ENCODE measurements around the gene ARL13B. TPM values are rescaled to one million over a fixed set of nuclear protein-coding genes. Genes with fewer than 3 reads are reported as not detected.

ARL13B gene
- total and polyA plus RNA-seq, 2 of the 13 experiments (the other 11 are each of a cell fraction or from before 2014, with no cell fraction given) = 2.2 to 9.6 TPM

DNA sequence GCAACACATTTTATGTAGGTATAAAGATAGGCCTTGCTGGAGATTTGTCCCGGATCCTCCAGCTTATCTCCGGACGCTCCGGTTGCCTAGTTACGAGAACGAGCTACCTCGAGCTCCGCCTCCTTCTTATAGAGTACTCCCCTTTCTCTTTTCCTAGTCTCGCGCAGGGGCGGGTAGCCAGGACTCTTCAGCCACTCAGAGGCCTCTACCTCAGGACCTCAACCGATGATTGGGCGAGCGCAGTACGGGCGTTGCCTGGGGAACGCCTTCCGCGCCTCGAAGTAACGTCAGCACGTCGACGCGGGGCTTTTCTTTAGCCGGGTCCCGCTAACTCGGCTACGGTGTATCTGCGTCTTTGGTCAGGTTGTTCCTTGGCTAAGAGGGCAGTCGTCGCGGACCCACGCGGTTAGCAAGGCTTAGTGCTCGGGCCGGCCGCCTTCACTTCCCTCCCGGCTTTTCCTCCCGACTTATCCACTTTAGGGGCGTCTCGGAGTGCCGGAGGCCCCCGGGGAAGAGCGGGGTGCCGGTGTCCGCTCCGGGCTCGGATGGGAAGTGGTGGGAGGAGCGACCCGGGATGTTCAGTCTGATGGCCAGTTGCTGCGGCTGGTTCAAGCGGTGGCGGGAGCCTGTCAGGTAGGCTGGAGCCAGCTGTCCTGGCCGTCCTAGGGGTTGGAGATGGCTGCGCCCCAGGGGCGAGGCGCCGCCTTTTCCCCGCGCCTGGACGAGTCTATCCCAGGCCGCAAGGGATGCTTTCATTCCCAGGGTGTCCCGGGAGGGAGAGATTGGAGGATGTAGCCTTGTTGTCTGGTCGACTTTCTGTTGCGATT lies at the start of gene ARL13B (continued):
- TF ChIP-seq, protein P1, sequence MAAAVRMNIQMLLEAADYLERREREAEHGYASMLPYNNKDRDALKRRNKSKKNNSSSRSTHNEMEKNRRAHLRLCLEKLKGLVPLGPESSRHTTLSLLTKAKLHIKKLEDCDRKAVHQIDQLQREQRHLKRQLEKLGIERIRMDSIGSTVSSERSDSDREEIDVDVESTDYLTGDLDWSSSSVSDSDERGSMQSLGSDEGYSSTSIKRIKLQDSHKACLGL (CRISPR knock-in tag; IDR thresholded peaks at IDR 0.05) = peak; percentile 47; the same call in 1 of the 2 replicates
- peak; percentile 77 for TF ChIP-seq KDM5A (IDR thresholded peaks at IDR 0.05; ENCODE audit: borderline replicate concordance, low read length)
- 0 out of 2 replicates have a peak, but pooled peaks have one; percentile 71 for TF ChIP-seq ZNF333 (CRISPR knock-in tag; IDR thresholded peaks at IDR 0.05; ENCODE audit: borderline replicate concordance)
- TF ChIP-seq, protein P2, sequence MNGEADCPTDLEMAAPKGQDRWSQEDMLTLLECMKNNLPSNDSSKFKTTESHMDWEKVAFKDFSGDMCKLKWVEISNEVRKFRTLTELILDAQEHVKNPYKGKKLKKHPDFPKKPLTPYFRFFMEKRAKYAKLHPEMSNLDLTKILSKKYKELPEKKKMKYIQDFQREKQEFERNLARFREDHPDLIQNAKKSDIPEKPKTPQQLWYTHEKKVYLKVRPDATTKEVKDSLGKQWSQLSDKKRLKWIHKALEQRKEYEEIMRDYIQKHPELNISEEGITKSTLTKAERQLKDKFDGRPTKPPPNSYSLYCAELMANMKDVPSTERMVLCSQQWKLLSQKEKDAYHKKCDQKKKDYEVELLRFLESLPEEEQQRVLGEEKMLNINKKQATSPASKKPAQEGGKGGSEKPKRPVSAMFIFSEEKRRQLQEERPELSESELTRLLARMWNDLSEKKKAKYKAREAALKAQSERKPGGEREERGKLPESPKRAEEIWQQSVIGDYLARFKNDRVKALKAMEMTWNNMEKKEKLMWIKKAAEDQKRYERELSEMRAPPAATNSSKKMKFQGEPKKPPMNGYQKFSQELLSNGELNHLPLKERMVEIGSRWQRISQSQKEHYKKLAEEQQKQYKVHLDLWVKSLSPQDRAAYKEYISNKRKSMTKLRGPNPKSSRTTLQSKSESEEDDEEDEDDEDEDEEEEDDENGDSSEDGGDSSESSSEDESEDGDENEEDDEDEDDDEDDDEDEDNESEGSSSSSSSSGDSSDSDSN (CRISPR knock-in tag; IDR thresholded peaks at IDR 0.05) = peak; percentile 84
- TF ChIP-seq ZNF292 (CRISPR knock-in tag; IDR thresholded peaks at IDR 0.05; ENCODE audit: borderline replicate concordance, low read depth) = peak; percentile 60; the same call in 1 of the 2 replicates
- TF ChIP-seq ZNF251 (CRISPR knock-in tag; IDR thresholded peaks at IDR 0.05) = no peak
- TF ChIP-seq FOXC1 (CRISPR knock-in tag; IDR thresholded peaks at IDR 0.05; ENCODE audit: borderline replicate concordance) = peak; percentile 78; the same call in 1 of the 2 replicates
- TF ChIP-seq PCBP2 (optimal IDR thresholded peaks at IDR 0.05; ENCODE audit: low read depth, low read length, poor library complexity, severe bottlenecking) = no peak
- TF ChIP-seq YEATS2 (CRISPR knock-in tag; IDR thresholded peaks at IDR 0.05; ENCODE audit: borderline replicate concordance) = peak; percentile 46; the same call in 1 of the 2 replicates
- peak; percentile 88 for TF ChIP-seq PHF8 (CRISPR knock-in tag; IDR thresholded peaks at IDR 0.05)
- no peak for TF ChIP-seq RNF2 (conservative IDR thresholded peaks at IDR 0.05; ENCODE audit: low read depth)
- TF ChIP-seq STAT5B (CRISPR knock-in tag; IDR thresholded peaks at IDR 0.05) = peak; percentile 35; the same call in 1 of the 2 replicates
- TF ChIP-seq NRL (CRISPR knock-in tag; IDR thresholded peaks at IDR 0.05; ENCODE audit: borderline replicate concordance) = 0 out of 2 replicates have a peak, but pooled peaks have one; percentile 29
- peak; percentile 93 for TF ChIP-seq ZNF781 (CRISPR knock-in tag; IDR thresholded peaks at IDR 0.05; ENCODE audit: borderline replicate concordance, not compliant biosample characterization)
- TF ChIP-seq SP2 (CRISPR knock-in tag; IDR thresholded peaks at IDR 0.05) = peak; percentile 91
- TF ChIP-seq GABPA (IDR thresholded peaks at IDR 0.05; ENCODE audit: low read depth, low read length) = no peak
- peak; percentile 58 for TF ChIP-seq GABPA (CRISPR knock-in tag; IDR thresholded peaks at IDR 0.05; ENCODE audit: low read depth)
- TF ChIP-seq PHF20 (CRISPR knock-in tag; IDR thresholded peaks at IDR 0.05) = peak; percentile 58; the same call in 1 of the 2 replicates
- TF ChIP-seq, protein P3, sequence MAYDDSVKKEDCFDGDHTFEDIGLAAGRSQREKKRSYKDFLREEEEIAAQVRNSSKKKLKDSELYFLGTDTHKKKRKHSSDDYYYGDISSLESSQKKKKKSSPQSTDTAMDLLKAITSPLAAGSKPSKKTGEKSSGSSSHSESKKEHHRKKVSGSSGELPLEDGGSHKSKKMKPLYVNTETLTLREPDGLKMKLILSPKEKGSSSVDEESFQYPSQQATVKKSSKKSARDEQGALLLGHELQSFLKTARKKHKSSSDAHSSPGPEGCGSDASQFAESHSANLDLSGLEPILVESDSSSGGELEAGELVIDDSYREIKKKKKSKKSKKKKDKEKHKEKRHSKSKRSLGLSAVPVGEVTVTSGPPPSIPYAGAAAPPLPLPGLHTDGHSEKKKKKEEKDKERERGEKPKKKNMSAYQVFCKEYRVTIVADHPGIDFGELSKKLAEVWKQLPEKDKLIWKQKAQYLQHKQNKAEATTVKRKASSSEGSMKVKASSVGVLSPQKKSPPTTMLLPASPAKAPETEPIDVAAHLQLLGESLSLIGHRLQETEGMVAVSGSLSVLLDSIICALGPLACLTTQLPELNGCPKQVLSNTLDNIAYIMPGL (CRISPR knock-in tag; IDR thresholded peaks at IDR 0.05; ENCODE audit: borderline replicate concordance in 1 of 2, low read depth in 1 of 2) = peak; percentile 32 to 64; a peak in 2 of 4 replicates
- TF ChIP-seq ZNF335 (CRISPR knock-in tag; IDR thresholded peaks at IDR 0.05) = peak; percentile 66; the same call in 1 of the 2 replicates
